Adrenal gland (tissue), 5 donors: ENCODE data around the gene PRTFDC1.
"Not testable (repeated sequence)": the region's sequence is repeated elsewhere in the genome, so short reads cannot be mapped to it uniquely, and the experiment has no call there.

Experiments used
- POLR2A ChIP-seq, 2 donors: fragments of 450-650 bp; IDR thresholded peaks; one replicate each; pipeline ENCODE4 v1.6.1; 2017; ENCODE audit warnings: antibody characterized with exemption in 2 of 2, mild to moderate bottlenecking in 2 of 2, moderate library complexity in 1 of 2
- TF ChIP-seq, protein P1 (sequence below), 6 experiments: fragments of 450-650 bp in 4 of 6; fragments of 200-600 bp in 2 of 6; sonication (generic) in 1 of 6; IDR thresholded peaks; 1 replicate in 5 of 6; 2 replicates in 1 of 6; pipeline versions ENCODE4 v1.5.1 to v1.8.0; 2016 to 2021; ENCODE audit warnings: antibody characterized with exemption in 6 of 6, mild to moderate bottlenecking in 2 of 6, moderate library complexity in 1 of 6
- donor health status: DM: no; HTN: no; CAD: no.

DNA sequence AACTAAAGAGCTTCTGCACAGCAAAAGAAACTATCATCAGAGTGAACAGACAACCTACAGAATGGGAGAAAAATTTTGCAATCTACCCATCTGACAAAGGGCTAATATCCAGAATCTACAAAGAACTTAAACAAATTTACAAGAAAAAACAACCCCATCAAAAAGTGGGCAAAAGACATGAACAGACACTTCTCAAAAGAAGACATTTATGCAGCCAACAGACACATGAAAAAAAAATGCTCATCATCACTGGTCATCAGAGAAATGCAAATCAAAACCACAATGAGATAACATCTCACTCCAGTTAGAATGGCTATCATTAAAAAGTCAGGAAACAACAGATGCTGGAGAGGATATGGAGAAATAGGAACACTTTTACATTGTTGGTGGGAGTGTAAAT is 27.9 kb downstream of the PRTFDC1 start:
- TF ChIP-seq, protein P1, sequence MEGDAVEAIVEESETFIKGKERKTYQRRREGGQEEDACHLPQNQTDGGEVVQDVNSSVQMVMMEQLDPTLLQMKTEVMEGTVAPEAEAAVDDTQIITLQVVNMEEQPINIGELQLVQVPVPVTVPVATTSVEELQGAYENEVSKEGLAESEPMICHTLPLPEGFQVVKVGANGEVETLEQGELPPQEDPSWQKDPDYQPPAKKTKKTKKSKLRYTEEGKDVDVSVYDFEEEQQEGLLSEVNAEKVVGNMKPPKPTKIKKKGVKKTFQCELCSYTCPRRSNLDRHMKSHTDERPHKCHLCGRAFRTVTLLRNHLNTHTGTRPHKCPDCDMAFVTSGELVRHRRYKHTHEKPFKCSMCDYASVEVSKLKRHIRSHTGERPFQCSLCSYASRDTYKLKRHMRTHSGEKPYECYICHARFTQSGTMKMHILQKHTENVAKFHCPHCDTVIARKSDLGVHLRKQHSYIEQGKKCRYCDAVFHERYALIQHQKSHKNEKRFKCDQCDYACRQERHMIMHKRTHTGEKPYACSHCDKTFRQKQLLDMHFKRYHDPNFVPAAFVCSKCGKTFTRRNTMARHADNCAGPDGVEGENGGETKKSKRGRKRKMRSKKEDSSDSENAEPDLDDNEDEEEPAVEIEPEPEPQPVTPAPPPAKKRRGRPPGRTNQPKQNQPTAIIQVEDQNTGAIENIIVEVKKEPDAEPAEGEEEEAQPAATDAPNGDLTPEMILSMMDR (IDR thresholded peaks at IDR 0.05), result not testable (repeated sequence)
- not testable (repeated sequence) for TF ChIP-seq POLR2A (IDR thresholded peaks at IDR 0.05)
